Measurements from ENCODE around the gene ABCB11.
"Not testable (repeated sequence)": the region's sequence is repeated elsewhere in the genome, so short reads cannot be mapped to it uniquely, and the experiment has no call there.

ABCB11 gene

DNA sequence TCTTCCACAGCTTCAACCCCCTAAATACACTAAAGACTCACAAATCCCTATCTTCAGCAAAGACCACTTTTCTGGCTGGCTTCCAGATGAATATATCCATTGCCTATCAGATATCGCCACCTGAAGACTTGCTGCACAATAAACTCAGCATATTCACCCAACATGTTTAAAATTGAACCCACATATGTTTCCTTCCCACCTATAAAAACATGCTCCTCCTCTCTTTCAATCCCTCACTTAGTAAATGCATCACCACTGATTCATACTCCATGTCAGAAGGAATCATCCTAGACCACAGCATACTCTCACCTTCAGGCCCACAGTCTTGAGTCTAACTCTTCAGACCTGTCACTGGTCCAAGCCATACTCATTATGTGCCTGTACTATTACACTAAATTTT lies 146.1 kb downstream of the ABCB11 start:
- DNase-seq: no peak

- DNase-seq: not testable (repeated sequence)
Observed at GRCh38 chr2:168882163-168882562, 149.0 kb downstream of the ABCB11 start.

- no peak for DNase-seq
Observed at GRCh38 chr2:168874368-168875054, 156.6 kb downstream of the ABCB11 start.

DNA sequence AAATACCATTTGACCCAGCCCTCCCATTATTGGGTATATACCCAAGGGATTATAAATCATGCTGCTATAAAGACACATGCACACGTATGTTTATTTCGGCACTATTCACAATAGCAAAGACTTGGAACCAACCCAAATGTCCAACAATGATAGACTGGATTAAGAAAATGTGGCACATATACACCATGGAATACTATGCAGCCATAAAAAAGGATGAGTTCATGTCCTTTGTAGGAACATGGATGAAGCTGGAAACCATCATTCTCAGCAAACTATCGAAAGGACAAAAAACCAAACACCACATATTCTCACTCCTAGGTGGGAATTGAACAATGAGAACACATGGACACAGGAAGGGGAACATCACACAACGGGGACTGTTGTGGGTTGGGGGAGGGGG lies 160.3 kb downstream of the ABCB11 start:
- not testable (repeated sequence) for DNase-seq

Measured in T-helper 2 cell (primary cell).